ENCODE data around the gene CYFIP1. TPM values are rescaled to one million over a fixed set of nuclear protein-coding genes. Genes with fewer than 3 reads are reported as not detected.

Gene CYFIP1
- polyA plus RNA-seq, 2 of the 4 experiments (the other 2 are of a cell fraction) = 68.2 to 69.4 TPM

DNA sequence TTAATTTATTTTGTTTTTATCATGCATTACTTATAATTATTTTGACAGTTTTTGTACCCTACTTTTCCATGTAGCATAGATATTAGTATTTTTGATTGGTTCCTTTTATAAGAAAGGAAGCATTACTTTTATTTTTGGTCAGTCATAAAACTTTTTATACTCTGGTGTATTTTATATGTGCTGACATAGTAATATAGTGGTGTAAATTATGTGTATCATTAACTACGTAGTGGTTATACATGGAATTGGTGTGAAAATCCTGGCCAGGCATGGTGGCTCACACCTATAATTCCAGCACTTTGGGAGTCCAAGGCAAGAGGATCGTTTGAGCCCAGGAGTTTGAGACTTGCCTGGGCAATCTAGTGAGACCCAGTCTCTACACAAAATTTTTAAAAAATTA, 160.5 kb downstream of the CYFIP1 start:
- Histone ChIP-seq H3K27ac (no peak overlapping the region), H3K4me3 (no peak overlapping the region), H3K9me3 (no peaks in the 10 kb centered on the region), H3K4me1 (no peaks in the 10 kb centered on the region), H3K4me2 (no peak overlapping the region)
- 86% methylated on average over 2 of the region's 2 CpGs for WGBS (ENCODE audit: missing lambda C conversion rate)
- POLR2A ChIA-PET = no interaction called here
- CTCF ChIA-PET = interaction anchor here (1.1 to 1.7 kb wide), 2 partner anchors 14 to 19 kb away, joined by 3 to 4 read pairs; partner anchors contain the start of gene NIPA2
- FAIRE-seq (no peak), ATAC-seq (no peak), DNase-seq (ENCODE audit: low read depth in 1 of 2, low spot score in 1 of 2) (no peak)
- peak; percentile 37 for TF ChIP-seq MAFK (IDR thresholded peaks at IDR 0.05; ENCODE audit: partially characterized antibody)
- TF ChIP-seq ZC3H11A (IDR thresholded peaks at IDR 0.05) = no peak

Other genes with a start within 250 kb of the CYFIP1 start
- gene NIPA1, start 193.7 kb downstream of the CYFIP1 start, polyA plus RNA-seq (2011; rRNA removed) = 44.6 and 47.8 TPM in 2 replicates
- gene NIPA1, start 193.7 kb downstream of the CYFIP1 start, polyA plus RNA-seq (2017; fragmentation: RNase III; extraction: RNeasy Plus Mini Kit Qiagen cat#74134 plus additional on column Dnase treatment) = 21.8 to 23.3 TPM (median 22.0 TPM) in 3 replicates
- 94.0 and 153 TPM in 2 replicates for gene NIPA2, start 141.7 kb downstream of the CYFIP1 start, polyA plus RNA-seq (2011; rRNA removed)
- 111 to 123 TPM (median 120 TPM) in 3 replicates for gene NIPA2, start 141.7 kb downstream of the CYFIP1 start, polyA plus RNA-seq (2017; fragmentation: RNase III; extraction: RNeasy Plus Mini Kit Qiagen cat#74134 plus additional on column Dnase treatment)
- 35.5 and 41.0 TPM in 2 replicates for gene TUBGCP5, start 59.2 kb upstream of the CYFIP1 start, polyA plus RNA-seq (2011; rRNA removed)
- gene TUBGCP5, start 59.2 kb upstream of the CYFIP1 start, polyA plus RNA-seq (2017; fragmentation: RNase III; extraction: RNeasy Plus Mini Kit Qiagen cat#74134 plus additional on column Dnase treatment) = 26.3 to 31.5 TPM (median 31.1 TPM) in 3 replicates
- gene GOLGA6L1, start 156.5 kb upstream of the CYFIP1 start, polyA plus RNA-seq (2011; rRNA removed) = not detected in 2 replicates
- gene GOLGA6L1, start 156.5 kb upstream of the CYFIP1 start, polyA plus RNA-seq (2017; fragmentation: RNase III; extraction: RNeasy Plus Mini Kit Qiagen cat#74134 plus additional on column Dnase treatment) = not detected in 3 replicates